ENCODE data around the gene PEX12.
"Not testable (repeated sequence)": the region's sequence is repeated elsewhere in the genome, so short reads cannot be mapped to it uniquely, and the experiment has no call there.

PEX12 gene

GRCh38 chr17:35535406-35535805 lies 43.0 kb downstream of the PEX12 start:
- not testable (repeated sequence) for DNase-seq

- no peak for DNase-seq
Measured at GRCh38 chr17:35534576-35535093, 43.7 kb downstream of the PEX12 start.

GRCh38 chr17:35531160-35531559 lies 47.2 kb downstream of the PEX12 start:
- DNase-seq, result no peak

DNA sequence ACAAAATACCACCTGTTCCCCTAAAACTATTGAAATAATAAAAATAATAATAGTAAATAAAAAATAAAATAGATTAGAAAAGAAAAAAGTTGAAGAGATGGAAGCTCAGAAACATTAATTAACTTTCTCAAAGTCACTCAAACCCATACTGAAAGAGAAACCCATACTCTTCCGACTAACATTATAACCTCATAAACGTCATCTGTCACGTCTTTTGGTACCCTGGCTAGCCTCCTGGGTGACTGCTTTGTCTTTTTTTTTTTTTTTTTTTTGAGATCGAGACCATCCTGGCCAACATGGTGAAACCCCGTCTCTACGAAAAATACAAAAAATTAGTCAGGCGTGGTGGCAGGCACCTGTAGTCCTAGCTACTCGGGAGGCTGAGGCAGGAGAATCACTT lies 48.5 kb downstream of the PEX12 start:
- DNase-seq, result no peak

GRCh38 chr17:35529326-35529725 lies 49.0 kb downstream of the PEX12 start:
- DNase-seq, result not testable (repeated sequence)
